ENCODE results near the gene AFAP1. TPM values are rescaled to one million over a fixed set of nuclear protein-coding genes. Genes with fewer than 3 reads are reported as not detected.

Gene AFAP1
- total RNA-seq, 2 experiments from 2014 or later, result not detected

GRCh38 chr4:7960017-7960789, 20.5 kb upstream of the AFAP1 start:
- Histone ChIP-seq H3K36me3 (ENCODE audit: insufficient read depth, low read length) (no peaks in the 10 kb centered on the region), H3K27ac (ENCODE audit: low read depth, low read length, poor library complexity, severe bottlenecking) (no peak overlapping the region), H3K9me2 (ENCODE audit: insufficient read depth, low read length) (no peaks in the 10 kb centered on the region), H3K4me1 (ENCODE audit: insufficient read depth, low read length, poor library complexity, severe bottlenecking) (peaks cover 7% of the 10 kb centered on the region), H3K4me3 (ENCODE audit: low read depth, low read length, poor library complexity, severe bottlenecking) (no peak overlapping the region), H3K4me2 (ENCODE audit: low read length) (no peak overlapping the region), H3K79me2 (ENCODE audit: insufficient read depth, low read depth, low read length) (no peaks in the 10 kb centered on the region), H2AFZ (ENCODE audit: low read length) (no peak overlapping the region), H3K9me3 (ENCODE audit: low read length) (no peaks in the 10 kb centered on the region), H4K20me1 (ENCODE audit: insufficient read depth, low read length) (no peaks in the 10 kb centered on the region)
- ChIA-PET POLR2A (no interaction called here), CTCF (ENCODE audit: unreplicated experiment) (no interaction called here)
- no peak for TF ChIP-seq EZH2phosphoT487 (IDR thresholded peaks at IDR 0.05; ENCODE audit: borderline replicate concordance, low read depth, low read length)
- no peak for TF ChIP-seq CTCF (conservative IDR thresholded peaks at IDR 0.05; ENCODE audit: low read length)
- no peak for DNase-seq (ENCODE audit: low spot score)
- intact Hi-C loops (cut with micrococcal nuclease; ENCODE audit: unreplicated experiment), result no loop called here
- BruUV-seq (replicated peaks), result no TSS peak

- H3K9me3 ChIP-seq (ENCODE audit: low read length), result no peaks in the 10 kb centered on the region
- H3K4me2 ChIP-seq (ENCODE audit: low read length), result no peak overlapping the region
- no peak overlapping the region for H3K4me3 ChIP-seq (ENCODE audit: low read depth, low read length, poor library complexity, severe bottlenecking)
- H2AFZ ChIP-seq (ENCODE audit: low read length), result no peak overlapping the region
- H3K4me1 ChIP-seq (ENCODE audit: insufficient read depth, low read length, poor library complexity, severe bottlenecking), result peaks cover 7% of the 10 kb centered on the region
- H3K27ac ChIP-seq (ENCODE audit: low read depth, low read length, poor library complexity, severe bottlenecking), result no peak overlapping the region
- no peak for DNase-seq (ENCODE audit: low spot score)
- intact Hi-C loops (cut with micrococcal nuclease; ENCODE audit: unreplicated experiment), result no loop called here
- ChIA-PET CTCF (ENCODE audit: unreplicated experiment) (no interaction called here), POLR2A (interaction anchor here (0.6 to 0.7 kb wide), 2 partner anchors 27 to 365 kb away, joined by 3 to 7 read pairs; no protein-coding TSS in a partner anchor)
- no peaks in the 10 kb centered on the region for H4K20me1 ChIP-seq (ENCODE audit: insufficient read depth, low read length)
- BruUV-seq (replicated peaks), result no TSS peak
- H3K36me3 ChIP-seq (ENCODE audit: insufficient read depth, low read length), result no peaks in the 10 kb centered on the region
- TF ChIP-seq CTCF (conservative IDR thresholded peaks at IDR 0.05; ENCODE audit: low read length) (no peak), EZH2phosphoT487 (IDR thresholded peaks at IDR 0.05; ENCODE audit: borderline replicate concordance, low read depth, low read length) (no peak)
- H3K9me2 ChIP-seq (ENCODE audit: insufficient read depth, low read length), result no peaks in the 10 kb centered on the region
- no peaks in the 10 kb centered on the region for H3K79me2 ChIP-seq (ENCODE audit: insufficient read depth, low read depth, low read length)
Measured at GRCh38 chr4:7959078-7959477, 19.4 kb upstream of the AFAP1 start.

GRCh38 chr4:7956934-7957656, 17.4 kb upstream of the AFAP1 start:
- no peak overlapping the region for H3K27ac ChIP-seq (ENCODE audit: low read depth, low read length, poor library complexity, severe bottlenecking)
- no peak for DNase-seq (ENCODE audit: low spot score)
- no peak overlapping the region for H3K4me3 ChIP-seq (ENCODE audit: low read depth, low read length, poor library complexity, severe bottlenecking)
- no peaks in the 10 kb centered on the region for H3K9me3 ChIP-seq (ENCODE audit: low read length)
- H2AFZ ChIP-seq (ENCODE audit: low read length), result no peak overlapping the region
- no peak for TF ChIP-seq CTCF (conservative IDR thresholded peaks at IDR 0.05; ENCODE audit: low read length)
- TF ChIP-seq EZH2phosphoT487 (IDR thresholded peaks at IDR 0.05; ENCODE audit: borderline replicate concordance, low read depth, low read length), result no peak
- CTCF ChIA-PET (ENCODE audit: unreplicated experiment), result no interaction called here
- intact Hi-C loops (cut with micrococcal nuclease; ENCODE audit: unreplicated experiment), result no loop called here
- no peaks in the 10 kb centered on the region for H3K79me2 ChIP-seq (ENCODE audit: insufficient read depth, low read depth, low read length)
- no TSS peak for BruUV-seq (replicated peaks)
- H3K36me3 ChIP-seq (ENCODE audit: insufficient read depth, low read length), result no peaks in the 10 kb centered on the region
- POLR2A ChIA-PET, result no interaction called here
- H3K4me2 ChIP-seq (ENCODE audit: low read length), result no peak overlapping the region
- H4K20me1 ChIP-seq (ENCODE audit: insufficient read depth, low read length), result no peaks in the 10 kb centered on the region
- peaks cover 7% of the 10 kb centered on the region for H3K4me1 ChIP-seq (ENCODE audit: insufficient read depth, low read length, poor library complexity, severe bottlenecking)
- no peaks in the 10 kb centered on the region for H3K9me2 ChIP-seq (ENCODE audit: insufficient read depth, low read length)
